Medulla oblongata (tissue), 1 donor: ENCODE measurements around the gene PITPNC1.

Experiments
- DNase-seq: peaks from one replicate; pipeline ENCODE4 v3.0.0-alpha.2; 2015; ENCODE audit errors: extremely low spot score

The PITPNC1 gene

GRCh38 chr17:67546578-67547527 is 169.8 kb downstream of the PITPNC1 start:
- peak; percentile 73 for DNase-seq

- DNase-seq: no peak
Observed at GRCh38 chr17:67548693-67549092, 171.6 kb downstream of the PITPNC1 start.

DNA sequence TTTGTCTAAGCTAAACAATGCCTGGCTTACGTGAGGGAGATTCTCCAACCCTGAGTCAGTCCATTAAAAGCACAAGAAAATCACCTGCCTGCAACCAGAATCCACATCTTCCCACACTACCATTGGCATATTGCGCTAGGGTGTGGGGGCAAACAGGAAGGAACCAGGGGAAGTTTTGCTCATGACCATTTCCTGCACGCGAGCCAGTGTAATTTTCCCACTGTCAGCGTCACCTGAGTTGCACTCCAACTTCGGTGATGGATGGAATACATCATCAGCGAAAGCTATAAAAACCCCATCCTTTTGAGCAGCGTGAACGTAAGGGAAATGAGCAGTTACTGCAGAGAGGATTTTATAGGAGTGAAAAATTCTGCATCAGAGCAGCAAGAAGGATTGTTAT is 172.7 kb downstream of the PITPNC1 start:
- no peak for DNase-seq

GRCh38 chr17:67554634-67555033 is 177.6 kb downstream of the PITPNC1 start:
- DNase-seq: peak; percentile 56

GRCh38 chr17:67555855-67556254 is 178.8 kb downstream of the PITPNC1 start:
- peak; percentile 48 for DNase-seq

GRCh38 chr17:67557052-67557845 is 180.2 kb downstream of the PITPNC1 start:
- no peak for DNase-seq

- DNase-seq: no peak
Observed at GRCh38 chr17:67557921-67558320, 180.8 kb downstream of the PITPNC1 start.

DNA sequence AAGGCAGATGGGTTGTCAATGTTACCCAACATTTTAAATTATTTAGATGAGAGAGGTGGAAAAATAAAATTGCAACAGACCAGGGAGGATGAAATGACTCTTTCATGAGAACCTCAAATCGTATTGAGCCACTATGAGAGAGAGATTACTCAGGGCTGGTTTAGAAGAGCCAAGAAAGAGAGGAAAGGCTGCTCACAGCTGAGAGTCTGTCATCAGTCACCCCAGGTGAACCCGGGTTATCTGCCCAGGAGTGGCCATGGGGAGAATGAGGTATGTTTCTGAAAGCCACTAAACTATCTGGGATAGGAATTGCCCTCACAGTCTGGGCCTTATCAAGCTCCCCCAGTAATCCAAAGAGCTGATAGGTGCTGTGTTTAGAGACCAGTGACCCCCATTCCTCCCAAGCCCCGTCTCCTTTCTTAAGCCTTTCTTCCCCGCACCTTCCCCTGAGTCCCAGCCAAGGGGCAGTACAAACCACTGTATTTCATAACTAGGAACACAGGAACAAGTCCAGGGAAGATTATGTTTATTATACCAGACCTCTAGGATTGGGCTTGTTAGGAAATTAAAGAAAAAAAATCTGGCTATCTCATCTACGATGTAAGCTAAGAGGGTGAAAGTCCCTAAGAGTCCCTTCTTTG is 181.8 kb downstream of the PITPNC1 start:
- no peak for DNase-seq

DNA sequence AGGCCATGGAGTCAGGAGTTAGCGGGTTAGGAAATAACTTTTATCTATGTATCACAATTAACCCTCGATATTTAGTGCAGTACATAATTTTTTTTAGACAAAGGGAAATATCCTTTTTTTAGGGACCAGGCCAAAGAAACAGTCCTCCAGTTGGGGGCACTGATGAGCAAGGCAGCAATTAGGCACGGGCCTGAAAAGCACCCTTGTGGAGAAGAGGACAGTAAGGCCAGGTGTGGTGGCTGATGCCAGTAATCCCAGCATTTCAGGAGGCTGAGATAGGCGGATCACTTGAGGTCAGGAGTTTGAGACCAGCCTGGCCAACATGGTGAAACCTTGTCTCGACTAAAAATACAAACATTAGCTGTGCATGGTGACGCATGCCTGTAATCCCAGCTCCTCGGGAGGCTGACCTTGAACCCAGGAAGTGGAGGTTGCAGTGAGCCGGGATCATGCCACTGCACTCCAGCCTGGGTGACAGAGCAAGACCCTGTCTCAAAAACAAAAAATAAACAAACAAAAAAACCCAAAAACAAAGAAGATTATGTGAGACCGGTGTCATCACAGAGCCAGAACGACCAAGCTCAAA is 182.4 kb downstream of the PITPNC1 start:
- no peak for DNase-seq

GRCh38 chr17:67562005-67562404 is 184.9 kb downstream of the PITPNC1 start:
- no peak for DNase-seq

DNA sequence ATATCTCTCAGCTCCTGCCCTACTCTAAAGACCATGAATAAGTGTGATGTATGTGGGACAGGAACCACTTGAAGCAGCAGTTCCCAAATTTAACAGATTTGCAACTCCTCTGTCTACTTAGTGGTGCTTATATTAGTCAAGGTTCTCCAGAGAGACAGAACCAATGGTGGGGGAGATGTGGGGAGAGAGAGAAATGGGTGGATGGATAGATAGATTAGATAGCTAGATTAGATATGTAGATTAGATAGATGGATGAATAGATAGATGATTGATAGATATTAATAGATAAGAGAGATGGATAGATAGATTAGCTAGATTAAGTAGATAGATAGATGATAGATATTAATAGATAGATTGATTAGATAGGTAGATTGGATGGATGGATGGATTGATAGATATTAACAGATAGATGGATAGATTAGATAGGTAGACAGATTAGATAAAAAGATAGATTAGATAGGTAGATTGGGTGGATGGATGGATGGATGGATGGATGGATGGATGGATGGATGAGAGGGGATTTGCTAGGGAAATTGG is 186.7 kb downstream of the PITPNC1 start:
- DNase-seq: no peak

DNA sequence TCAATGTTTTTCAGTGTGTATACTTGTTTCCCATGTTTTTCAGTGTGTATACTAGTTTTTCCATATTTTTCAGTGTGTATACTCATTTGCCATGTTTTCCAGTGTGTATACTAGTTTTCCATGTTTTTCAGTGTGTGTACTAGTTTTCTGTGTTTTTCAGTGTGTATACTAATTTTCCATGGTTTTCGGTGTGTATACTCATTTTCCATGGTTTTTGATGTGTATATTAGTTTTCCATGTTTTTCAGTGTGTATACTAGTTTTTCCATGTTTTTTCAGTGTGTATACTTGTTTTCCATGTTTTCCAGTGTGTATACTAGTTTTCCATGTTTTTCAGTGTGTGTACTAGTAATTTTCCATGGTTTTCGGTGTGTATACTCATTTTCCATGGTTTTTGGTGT is 188.0 kb downstream of the PITPNC1 start:
- DNase-seq: no peak

- DNase-seq: no peak
Observed at GRCh38 chr17:67566656-67567055, 189.6 kb downstream of the PITPNC1 start.

- no peak for DNase-seq
Observed at GRCh38 chr17:67569015-67569451, 192.0 kb downstream of the PITPNC1 start.

GRCh38 chr17:67569873-67570272 is 192.8 kb downstream of the PITPNC1 start:
- DNase-seq: no peak

DNA sequence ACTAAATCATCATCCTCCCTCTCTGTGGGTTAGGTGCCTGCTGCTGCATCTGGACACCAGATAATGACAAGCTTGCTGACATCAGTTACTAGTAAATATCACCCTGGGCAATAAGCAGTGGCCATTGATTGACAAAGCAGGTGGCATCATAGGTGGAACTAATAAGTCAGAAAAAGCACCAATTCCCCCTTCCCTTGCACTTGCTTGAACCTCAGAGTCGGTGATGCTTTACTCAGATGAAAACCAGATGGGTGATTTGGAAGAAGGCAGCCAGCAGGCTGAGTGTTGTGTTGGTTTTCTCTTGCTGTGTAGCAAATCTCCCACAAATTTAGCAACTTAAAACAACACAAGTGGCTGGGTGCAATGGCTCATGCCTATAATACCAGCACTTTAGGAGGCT is 193.7 kb downstream of the PITPNC1 start:
- DNase-seq: no peak

DNA sequence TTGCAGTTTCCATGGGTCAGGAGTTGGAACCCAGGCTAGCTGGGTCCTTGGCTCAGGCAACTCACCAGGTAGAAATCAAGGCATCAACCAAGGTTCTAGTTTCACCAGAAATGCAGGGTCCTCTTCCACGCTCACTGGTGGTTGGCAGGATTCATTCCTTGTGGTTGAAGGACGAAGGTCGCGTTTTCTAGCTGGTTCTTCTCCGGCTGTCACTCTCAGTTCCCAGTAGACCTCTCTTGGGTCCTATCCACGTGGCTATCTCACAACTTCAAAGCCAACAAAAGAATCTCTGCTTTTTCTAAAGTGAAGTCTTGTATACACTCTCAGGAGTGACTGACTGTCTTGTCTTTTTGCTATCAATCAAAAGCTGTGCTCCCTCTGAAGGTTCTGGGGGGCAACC is 194.4 kb downstream of the PITPNC1 start:
- DNase-seq: no peak

DNA sequence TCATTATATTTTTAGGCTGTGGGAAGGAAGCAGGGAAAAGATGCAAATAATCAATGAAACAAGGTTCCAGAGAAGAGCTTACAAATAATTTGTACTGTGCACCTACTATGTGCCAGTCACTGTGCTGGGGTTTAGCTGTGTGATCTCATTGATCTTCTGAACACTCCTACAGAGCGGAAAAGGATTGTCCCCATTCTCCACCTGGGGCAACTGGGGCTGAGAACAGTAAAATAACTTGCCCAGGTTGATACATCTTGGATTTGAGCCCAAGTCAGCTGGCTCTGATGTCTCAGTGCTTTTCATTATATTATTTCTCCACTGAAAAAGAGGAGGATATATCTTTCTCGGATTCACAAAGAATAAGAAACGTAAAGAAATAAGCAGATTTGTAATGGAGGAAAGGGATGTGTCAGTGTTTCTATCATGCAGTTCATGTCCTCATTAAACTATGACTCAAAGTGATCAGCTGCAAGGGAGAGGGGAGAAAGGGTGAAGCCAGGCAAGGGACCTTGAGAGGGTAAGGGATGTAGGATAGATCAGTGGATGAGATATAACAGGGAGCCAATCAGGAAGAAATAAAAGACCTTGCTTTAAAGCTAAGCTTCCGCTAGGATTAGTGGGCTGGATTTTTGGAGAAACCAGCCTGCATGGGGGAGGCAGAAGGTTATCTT is 197.0 kb downstream of the PITPNC1 start:
- DNase-seq: no peak

DNA sequence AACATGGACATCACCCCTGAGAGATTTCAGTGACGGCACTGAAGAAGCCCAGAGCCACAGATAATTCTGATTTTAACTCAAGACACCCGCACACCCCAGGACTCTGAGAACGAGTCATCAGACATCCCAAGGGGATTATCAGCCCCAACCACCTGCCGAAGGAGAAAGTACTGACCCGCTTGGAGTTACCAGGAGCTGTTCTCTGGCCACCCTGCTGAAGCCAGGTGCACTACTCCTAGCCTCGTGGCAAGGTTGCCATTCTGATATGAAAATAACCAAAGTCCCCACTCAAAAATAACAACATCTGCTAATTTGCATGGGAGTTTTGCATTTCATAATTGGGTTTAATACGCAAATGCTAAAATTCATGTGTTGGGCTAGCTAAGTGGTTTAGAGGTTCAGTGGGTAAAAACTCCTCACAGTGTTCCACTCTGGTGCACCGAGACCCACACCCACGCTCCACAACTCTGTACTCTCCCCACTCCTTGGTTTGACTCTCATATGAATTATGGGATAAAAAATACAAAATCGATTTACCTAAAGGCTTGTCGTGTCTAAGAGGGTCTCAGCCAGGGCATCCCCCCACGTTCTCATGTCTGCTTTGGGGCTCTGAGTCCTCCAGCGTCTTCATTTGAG is 197.7 kb downstream of the PITPNC1 start:
- no peak for DNase-seq

GRCh38 chr17:67575325-67575724 is 198.2 kb downstream of the PITPNC1 start:
- no peak for DNase-seq
